ENCODE data around the gene RETREG2. TPM values are rescaled to one million over a fixed set of nuclear protein-coding genes. Genes with fewer than 3 reads are reported as not detected.
A peak's percentile ranks its signal among the peaks of the same experiment; 100 is the strongest.

Gene RETREG2
- total and polyA plus RNA-seq, 2 of the 4 experiments (the other 2 are of a cell fraction), result 45.2 to 51.1 TPM

GRCh38 chr2:219158025-219158424 is 20.1 kb upstream of the RETREG2 start:
- no peak overlapping the region for H3K14ac ChIP-seq (replicated peaks; ENCODE audit: low read depth, low read length)
- no peaks in the 10 kb centered on the region for H3K27me3 ChIP-seq (ENCODE audit: control insufficient read depth, insufficient read depth, low read length)
- no TSS peak for BruUV-seq (replicated peaks)
- DNase-seq, result no peak
- no peak overlapping the region for H3K56ac ChIP-seq (ENCODE audit: extremely low read depth, insufficient read depth, low read length)
- in situ Hi-C loops (cut with MboI; ENCODE audit: low sequenced_read_pairs), result no loop called here
- H4K20me1 ChIP-seq (ENCODE audit: insufficient read depth, low read length), result no peaks in the 10 kb centered on the region
- H2AFZ ChIP-seq (replicated peaks; ENCODE audit: low read length, poor library complexity), result no peak overlapping the region
- no peak overlapping the region for H3K18ac ChIP-seq (ENCODE audit: low read depth, low read length)
- no peak overlapping the region for H3K4ac ChIP-seq (ENCODE audit: low read depth, low read length)
- intact Hi-C loops (cut with micrococcal nuclease), result no loop called here
- no peak overlapping the region for H2BK120ac ChIP-seq (ENCODE audit: low read depth, low read length)
- 0 out of 2 replicates have a peak, but pooled peaks cover 3% of the 10 kb centered on the region for H3K36me3 ChIP-seq (ENCODE audit: control insufficient read depth, insufficient read depth, low read length)
- no peak overlapping the region for H4K8ac ChIP-seq (ENCODE audit: low read depth in 2 of 2, low read length in 2 of 2)
- H3K79me1 ChIP-seq (ENCODE audit: low read depth in 1 of 2, low read length in 2 of 2), result peaks cover 5 to 17% of the 10 kb centered on the region in 2 experiments; a peak in 2 of 4 replicates
- WGBS, 2 experiments (ENCODE audit: extremely low coverage in 2 of 2, insufficient read length in 1 of 2), result 90% methylated on average over 1 of the region's 4 CpGs; no CpG with 5 or more reads in 1 of the 2 experiments
- no peak overlapping the region for H3K4me2 ChIP-seq (ENCODE audit: low read depth, low read length)
- H4K91ac ChIP-seq (ENCODE audit: insufficient read depth, low read depth, low read length), result no peak overlapping the region
- H4K5ac ChIP-seq (ENCODE audit: low read depth, low read length), result no peak overlapping the region
- peak overlapping the region; percentile 23; the same call in 1 of the 2 replicates for H2AK5ac ChIP-seq (ENCODE audit: low read depth, low read length)
- H3K9me1 ChIP-seq (ENCODE audit: insufficient read depth, low read length), result no peaks in the 10 kb centered on the region; the same call in 1 of the 2 replicates
- H2BK20ac ChIP-seq (ENCODE audit: low read depth, low read length), result no peak overlapping the region
- no peak overlapping the region for H3K4me3 ChIP-seq (ENCODE audit: insufficient read depth, low read depth, low read length)
- ChIA-PET POLR2A (ENCODE audit: unreplicated experiment) (no interaction called here), CTCF (interaction anchor here (0.6 to 1.3 kb wide), 3 partner anchors 99 to 211 kb away, joined by 3 to 4 read pairs (median 3); no protein-coding TSS in a partner anchor)
- no peak overlapping the region for H3K9ac ChIP-seq (ENCODE audit: low read depth, low read length)
- TF ChIP-seq MAFK (IDR thresholded peaks at IDR 0.05; ENCODE audit: low read depth, low read length) (no peak), CHD1 (IDR thresholded peaks at IDR 0.05; ENCODE audit: low read depth, low read length) (no peak), MXI1 (IDR thresholded peaks at IDR 0.05; ENCODE audit: borderline replicate concordance, low read depth, low read length) (no peak), BHLHE40 (IDR thresholded peaks at IDR 0.05; ENCODE audit: low read depth, low read length) (no peak), NFE2L2 (IDR thresholded peaks at IDR 0.05; ENCODE audit: low read depth, low read length) (no peak), SMC3 (IDR thresholded peaks at IDR 0.05; ENCODE audit: low read depth, low read length) (no peak), RCOR1 (IDR thresholded peaks at IDR 0.05; ENCODE audit: insufficient replicate concordance, low read length) (no peak), CEBPB (IDR thresholded peaks at IDR 0.05; ENCODE audit: low read depth, low read length) (no peak), RFX5 (IDR thresholded peaks at IDR 0.05; ENCODE audit: low read depth, low read length) (no peak), FOS (IDR thresholded peaks at IDR 0.05; ENCODE audit: low read depth, low read length) (no peak), RAD21 (IDR thresholded peaks at IDR 0.05; ENCODE audit: low read length) (no peak)
- TF ChIP-seq, protein P1, sequence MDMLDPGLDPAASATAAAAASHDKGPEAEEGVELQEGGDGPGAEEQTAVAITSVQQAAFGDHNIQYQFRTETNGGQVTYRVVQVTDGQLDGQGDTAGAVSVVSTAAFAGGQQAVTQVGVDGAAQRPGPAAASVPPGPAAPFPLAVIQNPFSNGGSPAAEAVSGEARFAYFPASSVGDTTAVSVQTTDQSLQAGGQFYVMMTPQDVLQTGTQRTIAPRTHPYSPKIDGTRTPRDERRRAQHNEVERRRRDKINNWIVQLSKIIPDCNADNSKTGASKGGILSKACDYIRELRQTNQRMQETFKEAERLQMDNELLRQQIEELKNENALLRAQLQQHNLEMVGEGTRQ (IDR thresholded peaks at IDR 0.05; ENCODE audit: low read depth, low read length), result no peak
- TF ChIP-seq, protein P2, sequence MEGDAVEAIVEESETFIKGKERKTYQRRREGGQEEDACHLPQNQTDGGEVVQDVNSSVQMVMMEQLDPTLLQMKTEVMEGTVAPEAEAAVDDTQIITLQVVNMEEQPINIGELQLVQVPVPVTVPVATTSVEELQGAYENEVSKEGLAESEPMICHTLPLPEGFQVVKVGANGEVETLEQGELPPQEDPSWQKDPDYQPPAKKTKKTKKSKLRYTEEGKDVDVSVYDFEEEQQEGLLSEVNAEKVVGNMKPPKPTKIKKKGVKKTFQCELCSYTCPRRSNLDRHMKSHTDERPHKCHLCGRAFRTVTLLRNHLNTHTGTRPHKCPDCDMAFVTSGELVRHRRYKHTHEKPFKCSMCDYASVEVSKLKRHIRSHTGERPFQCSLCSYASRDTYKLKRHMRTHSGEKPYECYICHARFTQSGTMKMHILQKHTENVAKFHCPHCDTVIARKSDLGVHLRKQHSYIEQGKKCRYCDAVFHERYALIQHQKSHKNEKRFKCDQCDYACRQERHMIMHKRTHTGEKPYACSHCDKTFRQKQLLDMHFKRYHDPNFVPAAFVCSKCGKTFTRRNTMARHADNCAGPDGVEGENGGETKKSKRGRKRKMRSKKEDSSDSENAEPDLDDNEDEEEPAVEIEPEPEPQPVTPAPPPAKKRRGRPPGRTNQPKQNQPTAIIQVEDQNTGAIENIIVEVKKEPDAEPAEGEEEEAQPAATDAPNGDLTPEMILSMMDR (conservative IDR thresholded peaks at IDR 0.05; ENCODE audit: low read depth, low read length), result no peak
- TF ChIP-seq, protein P3, sequence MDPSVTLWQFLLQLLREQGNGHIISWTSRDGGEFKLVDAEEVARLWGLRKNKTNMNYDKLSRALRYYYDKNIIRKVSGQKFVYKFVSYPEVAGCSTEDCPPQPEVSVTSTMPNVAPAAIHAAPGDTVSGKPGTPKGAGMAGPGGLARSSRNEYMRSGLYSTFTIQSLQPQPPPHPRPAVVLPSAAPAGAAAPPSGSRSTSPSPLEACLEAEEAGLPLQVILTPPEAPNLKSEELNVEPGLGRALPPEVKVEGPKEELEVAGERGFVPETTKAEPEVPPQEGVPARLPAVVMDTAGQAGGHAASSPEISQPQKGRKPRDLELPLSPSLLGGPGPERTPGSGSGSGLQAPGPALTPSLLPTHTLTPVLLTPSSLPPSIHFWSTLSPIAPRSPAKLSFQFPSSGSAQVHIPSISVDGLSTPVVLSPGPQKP (IDR thresholded peaks at IDR 0.05; ENCODE audit: borderline replicate concordance, low read depth, low read length), result no peak
- no peak for ATAC-seq (ENCODE audit: low read depth)
- H2AK9ac ChIP-seq (replicated peaks; ENCODE audit: low read depth, low read length, poor library complexity), result no peak overlapping the region
- peaks cover 3% of the 10 kb centered on the region; the same call in 1 of the 2 replicates for H3K4me1 ChIP-seq (ENCODE audit: control insufficient read depth, insufficient read depth, low read length)
- H3K9me3 ChIP-seq (ENCODE audit: control insufficient read depth, insufficient read depth, low read length), result no peaks in the 10 kb centered on the region
- dilution Hi-C loops (cut with HindIII; ENCODE audit: low sequenced_read_pairs, unreplicated experiment), result no loop called here
- H3K27ac ChIP-seq (ENCODE audit: insufficient read depth, low read length), result no peak overlapping the region
- no peak overlapping the region for H3K23ac ChIP-seq (ENCODE audit: low read depth, low read length)
- no peak overlapping the region for H2BK15ac ChIP-seq (ENCODE audit: low read depth, low read length)
- no peak overlapping the region for H2BK5ac ChIP-seq (ENCODE audit: low read depth, low read length, poor library complexity, severe bottlenecking)

All from IMR-90 (cell line).